K562 (cell line): ENCODE measurements around the gene GLRX2. TPM values are rescaled to one million over a fixed set of nuclear protein-coding genes. Genes with fewer than 3 reads are reported as not detected.

Source experiments
- BCL6 ChIP-seq: fragments of 250-450 bp; sonication (Bioruptor Pico); IDR thresholded peaks from 2 replicates; pipeline ENCODE4 v1.4.0; 2020
- CLOCK ChIP-seq: fragments of 250-450 bp; sonication (Bioruptor Pico); IDR thresholded peaks from 2 replicates; pipeline ENCODE4 v1.4.0; 2020; ENCODE audit warnings: mild to moderate bottlenecking, moderate library complexity, borderline replicate concordance
- CREM ChIP-seq: IDR thresholded peaks from 2 replicates; pipeline ENCODE4 v1.6.1; 2014; ENCODE audit warnings: antibody characterized with exemption, low read depth
- CXXC5 ChIP-seq: fragments of 250-450 bp; sonication (Bioruptor Pico); IDR thresholded peaks from 2 replicates; pipeline ENCODE4 v1.8.0; 2022; ENCODE audit warnings: inconsistent platforms, mild to moderate bottlenecking, moderate library complexity
- FOSL1 ChIP-seq: fragments of 200-800 bp; sonication (Bioruptor generic); conservative IDR thresholded peaks from 2 replicates; pipeline ENCODE4 v1.6.1; 2016; ENCODE audit warnings: missing genetic modification characterization, missing compliant biosample characterization
- HDAC1 ChIP-seq, 2 experiments: fragments of 450-650 bp; IDR thresholded peaks; 2 replicates each; pipeline ENCODE4 v1.6.1; 2016 to 2017; ENCODE audit warnings: inconsistent platforms in 1 of 2, mild to moderate bottlenecking in 1 of 2, moderate library complexity in 1 of 2
- HMBOX1 ChIP-seq: sonication (generic); IDR thresholded peaks from 2 replicates; pipeline ENCODE4 v1.6.1; 2016
- KLF6 ChIP-seq: fragments of 250-450 bp; sonication (Bioruptor Pico); IDR thresholded peaks from 2 replicates; pipeline ENCODE4 v1.4.0; 2020; ENCODE audit warnings: mild to moderate bottlenecking, moderate library complexity, borderline replicate concordance
- PREB ChIP-seq: sonication (generic); formaldehyde crosslinking; IDR thresholded peaks from 2 replicates; pipeline ENCODE4 v1.8.1; 2023; ENCODE audit warnings: mild to moderate bottlenecking, missing genetic modification reagents
- SREBF1 ChIP-seq: fragments of 150-350 bp; IDR thresholded peaks from 2 replicates; pipeline ENCODE4 v1.6.1; 2014; ENCODE audit warnings: antibody characterized with exemption, low read depth, low read length, borderline replicate concordance
- STAT5B ChIP-seq: fragments of 250-450 bp; sonication (Bioruptor Pico); IDR thresholded peaks from 2 replicates; pipeline ENCODE4 v1.8.0; 2021; ENCODE audit warnings: mild to moderate bottlenecking, inconsistent platforms
- TBL1XR1 ChIP-seq, 2 experiments: IDR thresholded peaks; 2 replicates each; pipeline ENCODE4 v1.6.1; 2012; ENCODE audit warnings: improper control_type of control experiment in 2 of 2, low read length in 2 of 2, mild to moderate bottlenecking in 1 of 2
- USF1 ChIP-seq: sonication (generic); formaldehyde crosslinking; IDR thresholded peaks from 2 replicates; pipeline ENCODE4 v1.9.0; 2022; ENCODE audit warnings: mild to moderate bottlenecking, missing genetic modification reagents
- ZBTB7A ChIP-seq: IDR thresholded peaks from 2 replicates; pipeline ENCODE4 v1.6.1; 2011; ENCODE audit warnings: low read depth, mild to moderate bottlenecking, low read length, moderate library complexity, borderline replicate concordance; ENCODE audit not compliant: control insufficient read depth
- ZNF589 ChIP-seq: fragments of 200-800 bp; sonication (Bioruptor generic); IDR thresholded peaks from 2 replicates; pipeline ENCODE4 v1.6.1; 2016; ENCODE audit warnings: low read depth, missing genetic modification characterization, missing compliant biosample characterization
- polyA plus RNA-seq, 8 experiments: library from polyadenylated mRNA; depleted of rRNA in 4 of 8; stranded (reverse) in 5 of 8; unstranded in 3 of 8; fragments of >200 nt; fragmentation: Nextera tagmentation in 2 of 8; fragmentation: Illumina TruSeq in 1 of 8; extraction: Ambion mirVana in 2 of 8; extraction: Trizol in 1 of 8; gene quantifications; 2 replicates each; pipeline versions ENCODE4 v1.2.1 to v1.2.3, GENCODE V29; 2011 to 2014; ENCODE audit warnings: inconsistent platforms in 1 of 8, missing spikeins in 1 of 8
- total RNA-seq, 7 experiments: library from RNA; depleted of rRNA in 6 of 7; stranded (reverse); fragments of >200 nt in 6 of 7; fragmentation: Illumina TruSeq in 2 of 7; extraction: Trizol in 2 of 7; gene quantifications; 2 replicates each; pipeline versions ENCODE4 v1.2.1 to v1.2.3, GENCODE V29; 2011 to 2021; ENCODE audit warnings: low replicate concordance in 1 of 7
- TF ChIP-seq, protein P1 (sequence below): conservative IDR thresholded peaks from 2 replicates; pipeline ENCODE4 v1.6.1; 2011; ENCODE audit warnings: low read depth, mild to moderate bottlenecking, low read length; ENCODE audit not compliant: control insufficient read depth
- TF ChIP-seq, protein P2 (sequence below): fragments of 250-450 bp; sonication (Bioruptor Pico); IDR thresholded peaks from 2 replicates; pipeline ENCODE4 v1.5.1; 2021; ENCODE audit warnings: mild to moderate bottlenecking

Gene GLRX2
- total and polyA plus RNA-seq, 9 of the 15 experiments (the other 6 are each of a cell fraction or from before 2014, with no cell fraction given), result 13.3 to 82.6 (median 55.1) TPM

DNA sequence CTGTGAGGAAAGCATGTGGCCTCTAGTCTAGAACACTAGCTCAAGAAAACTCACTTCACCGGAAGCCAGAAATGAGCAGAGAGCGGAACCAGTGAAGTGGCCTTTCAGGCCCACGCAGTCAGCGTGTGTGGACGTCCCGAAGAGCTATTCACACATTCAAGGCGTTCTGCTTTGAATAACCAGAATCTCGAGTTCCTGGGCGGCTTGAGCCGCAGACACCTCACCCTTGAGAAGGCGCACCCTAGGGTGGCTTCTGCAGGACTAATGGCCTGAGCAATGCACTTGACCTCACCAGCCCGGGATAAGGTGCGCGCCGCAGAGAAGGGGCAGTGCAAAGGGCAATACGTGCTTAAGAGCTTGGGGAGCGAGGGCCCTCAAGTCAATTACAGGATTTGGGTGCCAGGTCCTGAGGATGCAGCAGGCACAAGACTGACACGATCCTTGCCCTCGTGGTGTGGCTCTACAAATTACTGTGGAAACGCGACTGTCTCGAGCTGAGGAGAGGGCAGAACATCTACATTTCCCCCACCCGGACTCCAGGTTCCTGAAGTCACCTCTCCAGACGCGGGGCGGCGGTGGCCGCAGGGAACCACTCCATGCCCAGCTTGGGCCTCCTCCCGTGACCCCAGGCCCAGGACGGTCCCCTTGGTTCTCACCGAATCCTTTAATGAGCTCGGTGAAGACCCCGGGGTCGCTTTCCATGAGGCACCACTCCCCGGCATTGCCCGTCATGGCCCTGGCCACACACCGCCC, 46.5 kb downstream of the GLRX2 start (continued):
- TF ChIP-seq HMBOX1 (0 out of 2 replicates have a peak, but pooled peaks have one; percentile 6), ZNF589 (peak; percentile 71; the same call in 1 of the 2 replicates), HDAC1 (IDR thresholded peaks at IDR 0.05) (no peak), STAT5B (CRISPR knock-in tag) (no peak), FOSL1 (tag) (no peak), USF1 (CRISPR knock-in tag) (no peak), BCL6 (CRISPR knock-in tag) (no peak), KLF6 (peak; percentile 57; the same call in 1 of the 2 replicates), PREB (CRISPR knock-in tag) (no peak), CXXC5 (CRISPR knock-in tag) (no peak; the same call in none of the 2 replicates), ZBTB7A (peak; percentile 43; the same call in 1 of the 2 replicates), CREM (no peak), SREBF1 (no peak), TBL1XR1 (IDR thresholded peaks at IDR 0.05; ENCODE audit: low read length in 2 of 2) (no peak), CLOCK (no peak)
- TF ChIP-seq, protein P1, sequence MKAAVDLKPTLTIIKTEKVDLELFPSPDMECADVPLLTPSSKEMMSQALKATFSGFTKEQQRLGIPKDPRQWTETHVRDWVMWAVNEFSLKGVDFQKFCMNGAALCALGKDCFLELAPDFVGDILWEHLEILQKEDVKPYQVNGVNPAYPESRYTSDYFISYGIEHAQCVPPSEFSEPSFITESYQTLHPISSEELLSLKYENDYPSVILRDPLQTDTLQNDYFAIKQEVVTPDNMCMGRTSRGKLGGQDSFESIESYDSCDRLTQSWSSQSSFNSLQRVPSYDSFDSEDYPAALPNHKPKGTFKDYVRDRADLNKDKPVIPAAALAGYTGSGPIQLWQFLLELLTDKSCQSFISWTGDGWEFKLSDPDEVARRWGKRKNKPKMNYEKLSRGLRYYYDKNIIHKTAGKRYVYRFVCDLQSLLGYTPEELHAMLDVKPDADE, result no peak
- TF ChIP-seq, protein P2, sequence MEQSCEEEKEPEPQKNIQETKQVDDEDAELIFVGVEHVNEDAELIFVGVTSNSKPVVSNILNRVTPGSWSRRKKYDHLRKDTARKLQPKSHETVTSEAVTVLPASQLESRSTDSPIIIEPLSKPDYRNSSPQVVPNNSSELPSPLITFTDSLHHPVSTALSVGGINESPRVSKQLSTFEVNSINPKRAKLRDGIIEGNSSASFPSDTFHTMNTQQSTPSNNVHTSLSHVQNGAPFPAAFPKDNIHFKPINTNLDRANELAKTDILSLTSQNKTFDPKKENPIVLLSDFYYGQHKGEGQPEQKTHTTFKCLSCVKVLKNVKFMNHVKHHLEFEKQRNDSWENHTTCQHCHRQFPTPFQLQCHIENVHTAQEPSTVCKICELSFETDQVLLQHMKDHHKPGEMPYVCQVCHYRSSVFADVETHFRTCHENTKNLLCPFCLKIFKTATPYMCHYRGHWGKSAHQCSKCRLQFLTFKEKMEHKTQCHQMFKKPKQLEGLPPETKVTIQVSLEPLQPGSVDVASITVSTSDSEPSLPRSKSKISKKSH, result no peak
